Measurements from ENCODE around the gene ARHGAP4. TPM values are rescaled to one million over a fixed set of nuclear protein-coding genes. Genes with fewer than 3 reads are reported as not detected.

The ARHGAP4 gene
- total RNA-seq, 1 experiment from 2014 or later, result 67.4 TPM

DNA sequence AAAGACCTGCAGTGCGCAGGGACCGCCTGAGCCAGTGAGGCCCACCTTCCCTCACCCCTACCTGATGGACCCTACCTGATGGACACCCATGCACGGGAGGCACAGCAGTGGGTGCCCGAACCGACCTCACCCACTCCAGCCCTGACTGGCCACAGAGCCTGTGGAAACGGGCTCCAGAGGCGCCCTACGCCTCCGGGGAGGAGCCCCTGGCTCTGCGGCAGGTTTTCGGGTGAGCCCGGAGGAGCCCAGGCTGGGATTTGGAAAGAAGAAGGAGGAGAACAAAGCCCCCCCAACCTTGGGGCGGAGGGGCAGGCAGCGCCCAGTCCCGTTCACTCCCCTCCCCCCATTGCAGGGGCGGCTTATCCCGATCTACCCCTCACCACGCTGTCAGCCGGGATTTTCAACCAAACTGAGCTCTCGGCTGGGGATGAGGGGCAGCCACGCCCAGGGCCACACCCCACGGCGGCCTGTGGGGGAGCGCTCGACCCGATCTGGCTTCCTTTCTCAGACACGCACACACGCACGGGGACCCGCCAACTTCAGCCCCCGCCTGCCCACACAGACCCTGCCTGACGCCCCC, 40.8 kb downstream of the ARHGAP4 start:
- Histone ChIP-seq H3K27me3 (ENCODE audit: insufficient read depth, low read length) (no peaks in the 10 kb centered on the region), H3K4me2 (ENCODE audit: low read length) (peak overlapping the region; percentile 76), H3K9ac (ENCODE audit: low read length) (peak overlapping the region; percentile 39; the same call in 1 of the 2 replicates), H3K4me3 (replicated peaks in 1 of 2; ENCODE audit: low read depth in 1 of 2, low read length in 2 of 2) (peak overlapping the region; percentile 47 to 52), H3K79me2 (ENCODE audit: insufficient read depth, low read length) (no peaks in the 10 kb centered on the region), H4K20me1 (ENCODE audit: insufficient read depth) (no peaks in the 10 kb centered on the region), H2AFZ (ENCODE audit: low read depth, low read length, poor library complexity, severe bottlenecking) (no peak overlapping the region), H3K27ac (ENCODE audit: low read depth, low read length) (no peak overlapping the region; the same call in 1 of the 2 replicates), H3K4me1 (ENCODE audit: control insufficient read depth in 1 of 2, insufficient read depth in 2 of 2, low read length in 2 of 2) (peaks cover 9 to 37% of the 10 kb centered on the region in 2 experiments), H3K9me3 (ENCODE audit: control insufficient read depth in 1 of 2, insufficient read depth in 1 of 2, low read depth in 1 of 2, low read length in 2 of 2) (no peaks in the 10 kb centered on the region), H3K36me3 (ENCODE audit: control insufficient read depth in 1 of 2, insufficient read depth in 2 of 2, low read length in 2 of 2) (no peaks in the 10 kb centered on the region), H3K9me2 (ENCODE audit: insufficient read depth) (no peaks in the 10 kb centered on the region)
- ChIA-PET RAD21 (ENCODE audit: low non-redundant PET in 1 of 2, low total read pairs in 2 of 2, uncharacterized antibody in 2 of 2, unreplicated experiment in 2 of 2) (interaction anchor here in 1 of 2 experiments (0.7 kb wide), 1 partner anchor 85 kb away, joined by 3 read pairs; no protein-coding TSS in a partner anchor), CTCF (no interaction called here), POLR2A (no interaction called here)
- BruUV-seq (replicated peaks), result TSS peak; percentile 65
- intact Hi-C loops (cut with micrococcal nuclease), result no loop called here
- ATAC-seq, result peak; percentile 57
- TF ChIP-seq ZFX (IDR thresholded peaks at IDR 0.05), result no peak
- TF ChIP-seq EZH2phosphoT487 (IDR thresholded peaks at IDR 0.05; ENCODE audit: borderline replicate concordance), result no peak
- TF ChIP-seq RAD21 (IDR thresholded peaks at IDR 0.05; ENCODE audit: low read depth), result no peak
- no peak for TF ChIP-seq TCF7L2 (IDR thresholded peaks at IDR 0.05; ENCODE audit: borderline replicate concordance, extremely low read depth, insufficient read depth, insufficient read length)
- TF ChIP-seq, protein P1, sequence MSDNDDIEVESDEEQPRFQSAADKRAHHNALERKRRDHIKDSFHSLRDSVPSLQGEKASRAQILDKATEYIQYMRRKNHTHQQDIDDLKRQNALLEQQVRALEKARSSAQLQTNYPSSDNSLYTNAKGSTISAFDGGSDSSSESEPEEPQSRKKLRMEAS (IDR thresholded peaks at IDR 0.05), result no peak
- no peak for TF ChIP-seq POLR2A (IDR thresholded peaks at IDR 0.05; ENCODE audit: borderline replicate concordance, extremely low read depth, insufficient read depth, insufficient read length)
- TF ChIP-seq, protein P2, sequence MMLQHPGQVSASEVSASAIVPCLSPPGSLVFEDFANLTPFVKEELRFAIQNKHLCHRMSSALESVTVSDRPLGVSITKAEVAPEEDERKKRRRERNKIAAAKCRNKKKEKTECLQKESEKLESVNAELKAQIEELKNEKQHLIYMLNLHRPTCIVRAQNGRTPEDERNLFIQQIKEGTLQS (IDR thresholded peaks at IDR 0.05), result no peak
- TF ChIP-seq ELF1 (IDR thresholded peaks at IDR 0.05; ENCODE audit: borderline replicate concordance, low read depth), result no peak
- no peak for TF ChIP-seq SRF (IDR thresholded peaks at IDR 0.05; ENCODE audit: low read depth)
- no peak for TF ChIP-seq CEBPB (IDR thresholded peaks at IDR 0.05; ENCODE audit: low read depth)
- TF ChIP-seq ZNF274 (IDR thresholded peaks at IDR 0.05; ENCODE audit: low read depth, low read length), result no peak
- TF ChIP-seq EGR1 (IDR thresholded peaks at IDR 0.05; ENCODE audit: low read depth), result no peak
- no peak for TF ChIP-seq CBX3 (IDR thresholded peaks at IDR 0.05; ENCODE audit: low read depth)
- TF ChIP-seq SIN3A (IDR thresholded peaks at IDR 0.05; ENCODE audit: low read depth), result no peak
- TF ChIP-seq JUND (IDR thresholded peaks at IDR 0.05), result no peak
- TF ChIP-seq, protein P3, sequence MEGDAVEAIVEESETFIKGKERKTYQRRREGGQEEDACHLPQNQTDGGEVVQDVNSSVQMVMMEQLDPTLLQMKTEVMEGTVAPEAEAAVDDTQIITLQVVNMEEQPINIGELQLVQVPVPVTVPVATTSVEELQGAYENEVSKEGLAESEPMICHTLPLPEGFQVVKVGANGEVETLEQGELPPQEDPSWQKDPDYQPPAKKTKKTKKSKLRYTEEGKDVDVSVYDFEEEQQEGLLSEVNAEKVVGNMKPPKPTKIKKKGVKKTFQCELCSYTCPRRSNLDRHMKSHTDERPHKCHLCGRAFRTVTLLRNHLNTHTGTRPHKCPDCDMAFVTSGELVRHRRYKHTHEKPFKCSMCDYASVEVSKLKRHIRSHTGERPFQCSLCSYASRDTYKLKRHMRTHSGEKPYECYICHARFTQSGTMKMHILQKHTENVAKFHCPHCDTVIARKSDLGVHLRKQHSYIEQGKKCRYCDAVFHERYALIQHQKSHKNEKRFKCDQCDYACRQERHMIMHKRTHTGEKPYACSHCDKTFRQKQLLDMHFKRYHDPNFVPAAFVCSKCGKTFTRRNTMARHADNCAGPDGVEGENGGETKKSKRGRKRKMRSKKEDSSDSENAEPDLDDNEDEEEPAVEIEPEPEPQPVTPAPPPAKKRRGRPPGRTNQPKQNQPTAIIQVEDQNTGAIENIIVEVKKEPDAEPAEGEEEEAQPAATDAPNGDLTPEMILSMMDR (IDR thresholded peaks at IDR 0.05 in 2 of 3, conservative IDR thresholded peaks at IDR 0.05 in 1 of 3; ENCODE audit: borderline replicate concordance in 1 of 3, insufficient read depth in 1 of 3, low read depth in 2 of 3, low read length in 2 of 3), result no peak
- no peak for TF ChIP-seq POLR2AphosphoS5 (IDR thresholded peaks at IDR 0.05; ENCODE audit: low read depth, low read length)
- TF ChIP-seq YY1 (IDR thresholded peaks at IDR 0.05; ENCODE audit: extremely low read depth, insufficient replicate concordance, low read depth, low read length), result no peak
- DNase-seq (ENCODE audit: low read depth, low spot score), result no peak
